Activated CD4-positive, alpha-beta memory T cell treated with anti-CD3 and anti-CD28 coated beads, Interleukin-2, amount 10 ng/mL, durations not matched to agents 7 days and 5 days (primary cell): Measurements from ENCODE around the gene IFT52. TPM values are rescaled to one million over a fixed set of nuclear protein-coding genes. Genes with fewer than 3 reads are reported as not detected.

Experiments used
- CTCF ChIA-PET: fragments of 350-600 bp; sonication (Branson Sonifier 250); formaldehyde crosslinking; loops from one replicate; lab custom pipeline; 2021; ENCODE audit warnings: antibody characterized with exemption, inconsistent platforms; lab: Charles Lee
- POLR2A ChIA-PET: fragments of 350-600 bp; sonication (Branson Sonifier 250); formaldehyde crosslinking; loops from one replicate; lab custom pipeline; 2021; ENCODE audit warnings: antibody characterized with exemption; lab: Charles Lee
- DNase-seq: peaks from one replicate; pipeline ENCODE4 v3.0.0-alpha.2; 2020
- H3K27ac Mint-ChIP-seq: one replicate; pipeline ENCODE4 v1.8.0; 2021; ENCODE audit warnings: mild to moderate bottlenecking, mixed read lengths
- H3K27me3 Mint-ChIP-seq: one replicate; pipeline ENCODE4 v1.8.0; 2021; ENCODE audit warnings: mixed read lengths
- H3K36me3 Mint-ChIP-seq: one replicate; pipeline ENCODE4 v1.8.0; 2021; ENCODE audit warnings: low read depth, mixed read lengths
- H3K4me1 Mint-ChIP-seq: one replicate; pipeline ENCODE4 v1.8.0; 2021; ENCODE audit warnings: mixed read lengths
- H3K4me3 Mint-ChIP-seq: one replicate; pipeline ENCODE4 v1.8.0; 2021; ENCODE audit warnings: mild to moderate bottlenecking, mixed read lengths
- H3K9me3 Mint-ChIP-seq: one replicate; pipeline ENCODE4 v1.8.0; 2021; ENCODE audit warnings: mixed read lengths
- total RNA-seq, 2 experiments: library from RNA; stranded (reverse); gene quantifications; one replicate each; pipeline ENCODE4 v1.2.3, GENCODE V29; 2021

The IFT52 gene
- 10 to 100 TPM; 13.3 to 15.0 TPM for total RNA-seq

DNA sequence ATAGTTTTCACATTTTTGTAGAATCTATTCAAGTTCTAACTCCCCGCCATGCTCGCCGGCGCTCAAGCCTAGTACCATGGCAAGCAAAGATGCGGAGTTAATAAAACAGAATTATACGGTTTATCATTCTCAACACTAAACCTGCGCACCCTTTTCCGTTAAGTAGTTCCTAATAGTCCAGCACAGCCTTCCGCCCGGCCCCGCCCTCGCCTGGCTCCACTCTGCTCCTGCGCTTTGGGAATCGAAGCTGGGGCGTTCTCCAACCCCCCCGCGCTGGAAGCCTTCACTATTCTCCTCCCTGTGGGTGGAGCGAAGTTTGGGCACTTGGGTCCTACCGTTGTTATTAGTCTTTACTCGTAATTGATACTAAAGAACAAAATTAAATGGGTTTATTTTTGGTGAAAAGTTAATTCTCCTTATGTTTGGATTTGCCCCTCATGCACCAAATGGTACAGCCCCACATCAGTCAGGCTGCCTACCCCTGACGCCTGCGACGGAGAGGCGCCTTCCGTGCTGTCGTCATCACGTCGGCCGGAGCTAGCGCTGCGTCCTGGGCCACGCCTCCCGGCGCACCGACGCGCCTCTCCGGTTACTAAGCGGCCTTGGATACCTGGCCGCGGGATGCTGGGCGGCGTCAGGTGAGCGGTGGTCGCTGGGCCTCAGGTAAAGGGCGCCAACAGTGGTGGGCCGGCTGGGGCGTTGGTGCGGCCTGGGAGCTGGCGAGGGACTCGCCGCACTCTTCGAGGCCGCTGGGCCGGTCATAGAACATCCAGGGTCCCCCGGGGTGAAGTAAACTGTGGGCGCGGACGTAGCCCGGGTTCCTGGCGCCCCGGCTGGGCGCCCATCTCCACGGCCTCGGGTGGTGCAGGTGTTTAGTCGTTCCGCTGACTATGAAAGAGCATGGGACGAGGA, at the start of gene IFT52:
Gene IFT52, plus strand, starts transcription at position 546 of the 912 bp plus-strand sequence. CDS start 3,762 bp downstream, outside the sequence.
- POLR2A ChIA-PET = interaction anchor here (0.8 to 2.4 kb wide), 5 partner anchors 14 to 142 kb away, joined by 3 to 29 read pairs (median 3); partner anchors contain the start of gene SRSF6
- Mint-ChIP-seq H3K27ac (peak within 1 kb of the TSS; percentile 86), H3K9me3 (no peaks in the 10 kb centered on the region), H3K36me3 (no peaks in the 10 kb centered on the region), H3K4me3 (peak within 1 kb of the TSS; percentile 73), H3K4me1 (peaks cover 22% of the 10 kb centered on the region), H3K27me3 (no peaks in the 10 kb centered on the region)
- CTCF ChIA-PET = interaction anchor here (0.6 to 2.1 kb wide), 5 partner anchors 52 to 490 kb away, joined by 3 to 8 read pairs (median 3); no protein-coding TSS in a partner anchor
- DNase-seq = peak; percentile 91

- ChIA-PET POLR2A (no interaction called here), CTCF (interaction anchor here (1.3 kb wide), 1 partner anchor 12 kb away, joined by 3 read pairs; no protein-coding TSS in a partner anchor)
- H3K36me3 Mint-ChIP-seq = no peaks in the 10 kb centered on the region
- no peaks in the 10 kb centered on the region for H3K9me3 Mint-ChIP-seq
- H3K27ac Mint-ChIP-seq = no peak overlapping the region
- DNase-seq = no peak
- no peak overlapping the region for H3K4me3 Mint-ChIP-seq
- no peaks in the 10 kb centered on the region for H3K27me3 Mint-ChIP-seq
- H3K4me1 Mint-ChIP-seq = no peaks in the 10 kb centered on the region
Observed at GRCh38 chr20:43541214-43541613, 49.5 kb upstream of the IFT52 start.

- POLR2A ChIA-PET = no interaction called here
Observed at GRCh38 chr20:43542161-43542560, 48.6 kb upstream of the IFT52 start.

DNA sequence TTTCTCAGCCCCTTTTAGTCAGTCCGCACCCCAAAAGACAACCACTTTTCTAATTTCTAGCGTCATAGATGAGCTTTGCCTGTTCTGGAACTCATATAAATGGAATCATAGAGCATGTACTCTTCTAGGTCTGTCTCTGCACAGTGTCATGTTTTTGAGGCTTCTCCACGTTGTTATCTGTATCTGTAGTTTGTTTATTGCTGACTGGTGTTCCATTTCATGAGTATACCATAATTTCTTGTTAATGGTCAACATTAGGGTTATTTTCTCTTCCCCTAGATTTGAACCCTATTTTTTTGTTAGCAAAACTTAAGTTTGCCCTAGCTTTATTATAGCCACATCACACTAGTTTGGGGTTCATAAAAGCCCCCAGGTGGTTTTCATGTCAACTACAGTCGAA, 48.1 kb upstream of the IFT52 start:
- CTCF ChIA-PET = no interaction called here
- H3K36me3 Mint-ChIP-seq = peaks cover 3% of the 10 kb centered on the region
- POLR2A ChIA-PET = no interaction called here
- no peaks in the 10 kb centered on the region for H3K4me1 Mint-ChIP-seq
- H3K27ac Mint-ChIP-seq = no peak overlapping the region
- peaks cover 3% of the 10 kb centered on the region for H3K9me3 Mint-ChIP-seq
- no peaks in the 10 kb centered on the region for H3K27me3 Mint-ChIP-seq
- no peak for DNase-seq
- H3K4me3 Mint-ChIP-seq = no peak overlapping the region

More at GRCh38 chr20:43542161-43542560, 48.6 kb upstream of the IFT52 start:
- no peaks in the 10 kb centered on the region for H3K27me3 Mint-ChIP-seq
- no peaks in the 10 kb centered on the region for H3K36me3 Mint-ChIP-seq
- H3K9me3 Mint-ChIP-seq = no peaks in the 10 kb centered on the region
- no peak overlapping the region for H3K27ac Mint-ChIP-seq
- CTCF ChIA-PET = no interaction called here
- DNase-seq = no peak
- H3K4me3 Mint-ChIP-seq = no peak overlapping the region
- H3K4me1 Mint-ChIP-seq = no peaks in the 10 kb centered on the region

- Mint-ChIP-seq H3K27ac (no peak overlapping the region), H3K27me3 (no peaks in the 10 kb centered on the region), H3K36me3 (peaks cover 3% of the 10 kb centered on the region), H3K9me3 (peaks cover 3% of the 10 kb centered on the region), H3K4me3 (no peak overlapping the region), H3K4me1 (no peaks in the 10 kb centered on the region)
- no peak for DNase-seq
- ChIA-PET POLR2A (no interaction called here), CTCF (no interaction called here)
Observed at GRCh38 chr20:43543138-43543537, 47.6 kb upstream of the IFT52 start.

- ChIA-PET CTCF (no interaction called here), POLR2A (no interaction called here)
- H3K27ac Mint-ChIP-seq = no peak overlapping the region
- H3K4me1 Mint-ChIP-seq = no peaks in the 10 kb centered on the region
- peaks cover 3% of the 10 kb centered on the region for H3K36me3 Mint-ChIP-seq
- H3K9me3 Mint-ChIP-seq = peaks cover 3% of the 10 kb centered on the region
- no peak for DNase-seq
- H3K27me3 Mint-ChIP-seq = no peaks in the 10 kb centered on the region
- H3K4me3 Mint-ChIP-seq = no peak overlapping the region
Observed at GRCh38 chr20:43544501-43544900, 46.2 kb upstream of the IFT52 start.

GRCh38 chr20:43545837-43546578, 44.7 kb upstream of the IFT52 start:
- Mint-ChIP-seq H3K36me3 (peaks cover 3% of the 10 kb centered on the region), H3K27me3 (no peaks in the 10 kb centered on the region), H3K27ac (no peak overlapping the region), H3K4me3 (no peak overlapping the region), H3K9me3 (peaks cover 3% of the 10 kb centered on the region), H3K4me1 (no peaks in the 10 kb centered on the region)
- ChIA-PET POLR2A (no interaction called here), CTCF (interaction anchor here (1.2 kb wide), 1 partner anchor 9 kb away, joined by 5 read pairs; no protein-coding TSS in a partner anchor)
- no peak for DNase-seq

- H3K36me3 Mint-ChIP-seq = peaks cover 3% of the 10 kb centered on the region
- H3K27ac Mint-ChIP-seq = no peak overlapping the region
- DNase-seq = no peak
Observed at GRCh38 chr20:43548273-43548880, 42.4 kb upstream of the IFT52 start.

GRCh38 chr20:43549416-43550065, 41.2 kb upstream of the IFT52 start:
- no peak overlapping the region for H3K4me3 Mint-ChIP-seq
- CTCF ChIA-PET = interaction anchor here (0.8 kb wide), 1 partner anchor 12 kb away, joined by 3 read pairs; no protein-coding TSS in a partner anchor
- H3K9me3 Mint-ChIP-seq = peaks cover 3% of the 10 kb centered on the region
- H3K27ac Mint-ChIP-seq = no peak overlapping the region
- peaks cover 3% of the 10 kb centered on the region for H3K36me3 Mint-ChIP-seq
- DNase-seq = no peak
- H3K27me3 Mint-ChIP-seq = peaks cover 2% of the 10 kb centered on the region
- no peaks in the 10 kb centered on the region for H3K4me1 Mint-ChIP-seq
- POLR2A ChIA-PET = no interaction called here

More at GRCh38 chr20:43548273-43548880, 42.4 kb upstream of the IFT52 start:
- ChIA-PET POLR2A (no interaction called here), CTCF (interaction anchor here (1.3 kb wide), 1 partner anchor 10 kb away, joined by 4 read pairs; no protein-coding TSS in a partner anchor)
- no peaks in the 10 kb centered on the region for H3K4me1 Mint-ChIP-seq
- peaks cover 3% of the 10 kb centered on the region for H3K9me3 Mint-ChIP-seq
- H3K27me3 Mint-ChIP-seq = peaks cover 2% of the 10 kb centered on the region
- H3K4me3 Mint-ChIP-seq = no peak overlapping the region

GRCh38 chr20:43550456-43550855, 40.3 kb upstream of the IFT52 start:
- peaks cover 3% of the 10 kb centered on the region for H3K36me3 Mint-ChIP-seq

DNA sequence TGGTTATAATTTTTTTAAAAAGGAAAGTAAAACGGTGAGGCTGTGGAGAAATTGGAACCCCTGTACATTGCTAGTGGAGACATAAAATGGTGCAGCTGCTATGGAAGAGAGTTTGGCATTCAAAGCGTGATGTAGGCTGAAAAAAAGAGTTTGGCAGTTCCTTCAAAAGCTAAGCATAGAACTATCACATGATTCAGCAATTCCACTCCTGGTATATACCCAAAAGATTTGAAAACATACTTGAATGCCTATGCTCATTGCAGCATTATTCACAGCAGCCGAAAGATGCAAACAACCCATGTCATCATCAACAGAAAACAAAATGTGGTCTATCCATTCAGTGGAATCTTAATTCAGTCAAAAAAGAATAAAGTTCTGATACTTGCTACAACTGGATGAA, 36.4 kb upstream of the IFT52 start:
- no peaks in the 10 kb centered on the region for H3K9me3 Mint-ChIP-seq
- no peaks in the 10 kb centered on the region for H3K36me3 Mint-ChIP-seq
- no peak for DNase-seq
- ChIA-PET POLR2A (no interaction called here), CTCF (no interaction called here)
- no peak overlapping the region for H3K27ac Mint-ChIP-seq
- H3K4me1 Mint-ChIP-seq = no peaks in the 10 kb centered on the region
- H3K27me3 Mint-ChIP-seq = peaks cover 2% of the 10 kb centered on the region
- no peak overlapping the region for H3K4me3 Mint-ChIP-seq

More at GRCh38 chr20:43550456-43550855, 40.3 kb upstream of the IFT52 start:
- Mint-ChIP-seq H3K4me1 (no peaks in the 10 kb centered on the region), H3K9me3 (peaks cover 3% of the 10 kb centered on the region), H3K27me3 (peaks cover 2% of the 10 kb centered on the region), H3K27ac (no peak overlapping the region), H3K4me3 (no peak overlapping the region)
- no peak for DNase-seq
- ChIA-PET POLR2A (no interaction called here), CTCF (interaction anchor here (1.2 kb wide), 1 partner anchor 13 kb away, joined by 4 read pairs; no protein-coding TSS in a partner anchor)
